ENCODE results near the gene PIK3C2G. TPM values are rescaled to one million over a fixed set of nuclear protein-coding genes. Genes with fewer than 3 reads are reported as not detected.

PIK3C2G gene
- total and polyA plus RNA-seq, 8 donors = 0.29 to 191 (median 48.7) TPM

DNA sequence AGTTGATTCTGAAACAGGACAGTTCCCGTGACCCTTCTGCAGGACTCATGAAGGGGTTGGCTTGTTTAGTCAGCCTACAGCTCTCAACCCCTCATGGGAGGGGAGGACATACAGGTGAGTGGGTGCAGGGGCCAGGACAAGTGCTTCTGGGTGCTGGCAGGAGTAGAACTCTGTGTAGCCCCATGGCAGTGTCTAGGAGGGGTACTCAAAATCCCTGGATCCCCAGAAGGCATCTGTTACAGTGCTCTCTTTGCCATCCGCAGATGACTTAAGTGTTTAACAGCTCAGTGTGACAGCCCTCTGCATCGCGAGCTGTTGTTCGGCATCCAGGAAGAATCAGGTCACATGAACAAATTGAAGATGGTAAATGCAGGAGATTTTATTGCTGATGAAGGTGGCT is 91.0 kb downstream of the PIK3C2G start:
- TF ChIP-seq POLR2AphosphoS5 (IDR thresholded peaks at IDR 0.05) (no peak), POLR2A (IDR thresholded peaks at IDR 0.05) (no peak)
- no peak for DNase-seq
- Histone ChIP-seq H3K27me3 (no peaks in the 10 kb centered on the region), H3K27ac (no peak overlapping the region), H3K4me3 (no peak overlapping the region), H3K4me1 (no peaks in the 10 kb centered on the region), H3K9me3 (no peaks in the 10 kb centered on the region), H3K36me3 (peaks cover 0 to 14% (median 6%) of the 10 kb centered on the region in 4 donors)
- intact Hi-C loops (cut with DNase I; ENCODE audit: low total_unique reads) = no loop called here
- 84 to 99% (median 95%) methylated on average over 5 of the region's 5 CpGs for WGBS, 5 donors

DNA sequence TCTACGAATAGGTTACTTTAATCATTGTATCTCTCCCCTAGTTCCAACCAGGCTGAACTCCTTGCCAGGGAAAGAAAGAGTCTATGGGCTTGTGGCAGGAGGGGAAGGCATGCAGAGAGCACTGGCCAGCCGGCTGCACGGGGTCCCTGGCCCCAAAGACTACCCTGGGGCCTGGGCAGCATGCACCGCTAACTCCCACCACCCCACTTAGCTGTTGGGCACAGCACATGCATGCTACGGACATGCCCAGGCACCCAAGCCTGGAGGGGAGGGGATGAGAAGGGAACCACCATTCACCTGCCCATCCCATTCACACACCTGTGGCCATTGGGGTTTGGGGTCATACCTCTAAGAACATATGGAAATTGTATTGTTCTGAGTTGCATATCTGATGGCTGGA is 94.1 kb downstream of the PIK3C2G start:
- H3K4me3 ChIP-seq = no peak overlapping the region
- no peaks in the 10 kb centered on the region for H3K4me1 ChIP-seq
- no peaks in the 10 kb centered on the region for H3K9me3 ChIP-seq
- H3K27me3 ChIP-seq = no peaks in the 10 kb centered on the region
- WGBS, 5 donors = 83 to 96% (median 94%) methylated on average over 4 to 5 of the region's 5 CpGs
- TF ChIP-seq POLR2AphosphoS5 (IDR thresholded peaks at IDR 0.05) (no peak), POLR2A (IDR thresholded peaks at IDR 0.05) (no peak), EP300 (IDR thresholded peaks at IDR 0.05) (no peak)
- TF ChIP-seq, protein P1, sequence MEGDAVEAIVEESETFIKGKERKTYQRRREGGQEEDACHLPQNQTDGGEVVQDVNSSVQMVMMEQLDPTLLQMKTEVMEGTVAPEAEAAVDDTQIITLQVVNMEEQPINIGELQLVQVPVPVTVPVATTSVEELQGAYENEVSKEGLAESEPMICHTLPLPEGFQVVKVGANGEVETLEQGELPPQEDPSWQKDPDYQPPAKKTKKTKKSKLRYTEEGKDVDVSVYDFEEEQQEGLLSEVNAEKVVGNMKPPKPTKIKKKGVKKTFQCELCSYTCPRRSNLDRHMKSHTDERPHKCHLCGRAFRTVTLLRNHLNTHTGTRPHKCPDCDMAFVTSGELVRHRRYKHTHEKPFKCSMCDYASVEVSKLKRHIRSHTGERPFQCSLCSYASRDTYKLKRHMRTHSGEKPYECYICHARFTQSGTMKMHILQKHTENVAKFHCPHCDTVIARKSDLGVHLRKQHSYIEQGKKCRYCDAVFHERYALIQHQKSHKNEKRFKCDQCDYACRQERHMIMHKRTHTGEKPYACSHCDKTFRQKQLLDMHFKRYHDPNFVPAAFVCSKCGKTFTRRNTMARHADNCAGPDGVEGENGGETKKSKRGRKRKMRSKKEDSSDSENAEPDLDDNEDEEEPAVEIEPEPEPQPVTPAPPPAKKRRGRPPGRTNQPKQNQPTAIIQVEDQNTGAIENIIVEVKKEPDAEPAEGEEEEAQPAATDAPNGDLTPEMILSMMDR (IDR thresholded peaks at IDR 0.05) = no peak
- no peak overlapping the region for H3K27ac ChIP-seq
- H3K36me3 ChIP-seq = peaks cover 0 to 14% (median 6%) of the 10 kb centered on the region in 4 donors
- intact Hi-C loops (cut with DNase I; ENCODE audit: low total_unique reads) = no loop called here
- no peak for DNase-seq

DNA sequence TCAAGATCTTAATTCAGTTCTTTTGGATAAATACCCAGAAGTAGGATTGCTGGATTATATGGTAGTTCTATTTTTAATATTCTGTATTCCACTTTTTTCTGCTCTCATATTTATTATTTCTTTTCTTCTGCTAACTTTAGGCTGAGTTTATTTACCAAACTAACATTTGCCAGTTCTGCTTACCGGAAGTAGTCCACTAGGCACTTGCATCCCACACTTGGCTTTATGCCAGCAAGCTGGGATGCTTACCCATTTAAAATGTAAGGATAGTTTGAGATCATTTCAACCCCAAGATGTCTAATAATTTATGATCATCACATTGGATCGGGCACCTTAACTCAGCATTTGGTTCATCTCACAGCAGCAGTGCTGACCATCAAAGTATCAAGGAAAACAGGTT is 96.8 kb downstream of the PIK3C2G start:
- DNase-seq = no peak
- Histone ChIP-seq H3K27ac (no peak overlapping the region), H3K4me1 (no peaks in the 10 kb centered on the region), H3K36me3 (peaks cover 0 to 6% (median 0%) of the 10 kb centered on the region in 4 donors), H3K9me3 (no peaks in the 10 kb centered on the region), H3K27me3 (no peaks in the 10 kb centered on the region), H3K4me3 (no peak overlapping the region)
- 75 to 90% (median 79%) methylated on average over 2 of the region's 2 CpGs for WGBS, 5 donors
- TF ChIP-seq, protein P1 (IDR thresholded peaks at IDR 0.05) = no peak
- TF ChIP-seq EP300 (IDR thresholded peaks at IDR 0.05) = no peak
- no peak for TF ChIP-seq POLR2AphosphoS5 (IDR thresholded peaks at IDR 0.05)
- TF ChIP-seq POLR2A (IDR thresholded peaks at IDR 0.05) = no peak
- intact Hi-C loops (cut with DNase I; ENCODE audit: low total_unique reads) = no loop called here

DNA sequence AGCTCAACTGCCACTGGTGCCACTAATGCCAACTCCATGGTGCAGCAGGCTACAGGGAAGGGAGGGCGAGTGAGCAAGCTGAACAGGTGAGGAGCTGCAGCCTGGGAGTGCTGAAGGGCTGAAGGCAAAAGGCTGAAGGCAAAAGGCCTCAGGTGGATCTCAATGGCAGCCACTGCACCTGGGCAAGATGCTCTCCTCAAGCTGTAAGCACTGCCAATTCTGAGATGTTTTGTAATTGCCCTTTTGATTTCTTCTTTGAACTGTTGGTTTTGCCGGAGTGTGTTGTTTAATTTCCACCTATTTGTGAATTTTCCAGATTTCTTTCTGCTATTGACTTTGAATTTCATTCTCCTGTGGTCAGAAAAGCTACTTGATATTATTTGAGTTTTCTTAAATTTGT is 97.6 kb downstream of the PIK3C2G start:
- Histone ChIP-seq H3K9me3 (no peaks in the 10 kb centered on the region), H3K4me1 (no peaks in the 10 kb centered on the region), H3K36me3 (peaks cover 0 to 15% (median 3%) of the 10 kb centered on the region in 4 donors), H3K27me3 (no peaks in the 10 kb centered on the region), H3K4me3 (no peak overlapping the region), H3K27ac (no peak overlapping the region)
- intact Hi-C loops (cut with DNase I; ENCODE audit: low total_unique reads) = no loop called here
- no peak for TF ChIP-seq POLR2A (IDR thresholded peaks at IDR 0.05)
- no peak for TF ChIP-seq POLR2AphosphoS5 (IDR thresholded peaks at IDR 0.05)
- TF ChIP-seq, protein P1 (IDR thresholded peaks at IDR 0.05) = no peak
- TF ChIP-seq EP300 (IDR thresholded peaks at IDR 0.05) = no peak
- no peak for DNase-seq
- WGBS, 5 donors = 74 to 95% (median 84%) methylated on average over 2 of the region's 2 CpGs

DNA sequence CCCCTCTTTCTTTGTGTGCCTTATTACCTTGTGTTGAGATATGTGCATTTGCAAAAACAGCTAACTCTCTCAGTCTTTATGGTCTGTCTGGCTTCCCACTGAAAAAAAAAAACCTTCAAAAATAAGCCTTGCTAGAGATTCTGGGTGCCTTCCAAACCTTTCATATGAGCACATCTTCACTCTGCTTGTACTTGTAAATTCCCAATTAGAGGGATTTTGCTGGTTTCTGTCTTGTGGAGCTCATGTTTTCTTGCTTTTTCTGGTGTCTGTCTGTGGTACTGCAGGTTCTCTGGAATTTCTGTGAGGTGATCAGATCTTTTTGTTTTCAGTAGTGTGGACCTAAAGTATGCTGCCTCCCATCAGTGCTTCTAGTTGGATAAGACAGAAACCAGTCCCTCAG is 100.1 kb downstream of the PIK3C2G start:
- Histone ChIP-seq H3K36me3 (peaks cover 0 to 23% (median 5%) of the 10 kb centered on the region in 4 donors), H3K27ac (no peak overlapping the region), H3K4me3 (no peak overlapping the region), H3K27me3 (no peaks in the 10 kb centered on the region), H3K9me3 (no peaks in the 10 kb centered on the region), H3K4me1 (no peaks in the 10 kb centered on the region)
- DNase-seq = no peak
- TF ChIP-seq POLR2AphosphoS5 (IDR thresholded peaks at IDR 0.05) (no peak), EP300 (IDR thresholded peaks at IDR 0.05) (no peak), POLR2A (IDR thresholded peaks at IDR 0.05) (no peak)
- TF ChIP-seq, protein P1 (IDR thresholded peaks at IDR 0.05) = no peak
- intact Hi-C loops (cut with DNase I; ENCODE audit: low total_unique reads) = no loop called here

Measured in stomach (tissue), 9 donors.